GM12878 (cell line): ENCODE measurements around the gene RTN4. TPM values are rescaled to one million over a fixed set of nuclear protein-coding genes. Genes with fewer than 3 reads are reported as not detected.

Experiments
- ATAC-seq: fragments of 200-7000 bp; cut with Tn5 transposase; 3 replicates; pipeline ENCODE4 v1.9.1; 2020; ENCODE audit warnings: mild to moderate bottlenecking, moderate library complexity
- BruUV-seq: library from RNA; stranded (reverse); fragments of 400-500 nt; replicated peaks from 2 replicates; lab custom pipeline; 2021; lab: Mats Ljungman, UMichigan
- CTCF ChIA-PET: fragments of 300-600 bp; sonication (Branson Sonifier 250); formaldehyde crosslinking; extraction: SDS; loops from one replicate; lab custom pipeline; 2021; ENCODE audit warnings: inconsistent platforms; lab: Yijun Ruan, JAX
- POLR2A ChIA-PET: fragments of 350-600 bp; formaldehyde crosslinking; extraction: SDS; loops from one replicate; lab custom pipeline; 2021; ENCODE audit warnings: inconsistent platforms; lab: Charles Lee
- RAD21 ChIA-PET: fragments of 300-600 bp; sonication (Branson Sonifier 250); formaldehyde crosslinking; loops from one replicate; lab custom pipeline; 2023; ENCODE audit warnings: antibody characterized with exemption; ENCODE audit not compliant: unreplicated experiment; lab: Charles Lee
- SMC1A ChIA-PET: fragments of 300-600 bp; sonication (Branson Sonifier 250); formaldehyde crosslinking; loops from one replicate; lab custom pipeline; 2023; ENCODE audit not compliant: unreplicated experiment, uncharacterized antibody; lab: Charles Lee
- DNase-seq: peaks from one replicate; pipeline ENCODE4 v3.0.0-alpha.2; 2011; ENCODE audit warnings: low read depth, low spot score
- FAIRE-seq: peaks from 3 replicates; lab custom pipeline; 2011; peaks lifted over from hg19 to GRCh38; lab: Jason Lieb, UNC
- H2AFZ ChIP-seq: 2 replicates; pipeline ENCODE4 v1.6.0; 2011; ENCODE audit warnings: low read depth, low read length, control low read depth; ENCODE audit not compliant: control insufficient read depth
- H3K27ac ChIP-seq: 2 replicates; pipeline ENCODE4 v1.5.1; 2011; ENCODE audit warnings: control low read depth; ENCODE audit not compliant: control insufficient read depth, insufficient read depth
- H3K27me3 ChIP-seq, 2 experiments: replicated peaks in 1 of 2; 2 replicates each; pipeline versions ENCODE4 v1.6.0 to v1.6.1; 2011; ENCODE audit warnings: low read length in 1 of 2; ENCODE audit not compliant: control insufficient read depth in 2 of 2, insufficient read depth in 2 of 2
- H3K36me3 ChIP-seq, 2 experiments: 2 replicates each; pipeline ENCODE4 v1.5.1; 2011; ENCODE audit warnings: low read length in 1 of 2; ENCODE audit not compliant: control insufficient read depth in 2 of 2, insufficient read depth in 2 of 2
- H3K4me1 ChIP-seq: 2 replicates; pipeline ENCODE4 v1.6.1; 2011; ENCODE audit warnings: mild to moderate bottlenecking, low read length, moderate library complexity, mixed read lengths; ENCODE audit not compliant: control insufficient read depth, insufficient read depth
- H3K4me2 ChIP-seq: 2 replicates; pipeline ENCODE4 v1.6.0; 2011; ENCODE audit warnings: control low read depth; ENCODE audit not compliant: control insufficient read depth, insufficient read depth
- H3K4me3 ChIP-seq: fragments of 200-600 bp; sonication (generic); 2 replicates; pipeline ENCODE4 v1.5.1; 2016
- H3K79me2 ChIP-seq: 2 replicates; pipeline ENCODE4 v1.6.0; 2011; ENCODE audit warnings: low read length; ENCODE audit not compliant: control insufficient read depth, insufficient read depth
- H3K9ac ChIP-seq: 2 replicates; pipeline ENCODE4 v1.8.0; 2011; ENCODE audit warnings: low read length, control low read depth, mixed read lengths; ENCODE audit not compliant: control insufficient read depth, insufficient read depth
- H3K9me3 ChIP-seq: replicated peaks from 3 replicates; pipeline ENCODE4 v1.5.1; 2011; ENCODE audit warnings: mild to moderate bottlenecking, low read length; ENCODE audit not compliant: control insufficient read depth, insufficient read depth
- H4K20me1 ChIP-seq: 2 replicates; pipeline ENCODE4 v1.6.0; 2011; ENCODE audit not compliant: control insufficient read depth, insufficient read depth
- ATF2 ChIP-seq: IDR thresholded peaks from 2 replicates; pipeline ENCODE4 v1.6.1; 2012; ENCODE audit warnings: low read length, inconsistent platforms
- POLR2AphosphoS5 ChIP-seq: IDR thresholded peaks from 2 replicates; pipeline ENCODE4 v1.6.1; 2011; ENCODE audit warnings: mild to moderate bottlenecking, low read length, inconsistent platforms
- RELA ChIP-seq: fragments of 450-650 bp; IDR thresholded peaks from 2 replicates; pipeline ENCODE4 v1.8.0; 2014; ENCODE audit warnings: borderline replicate concordance; ENCODE audit not compliant: partially characterized antibody
- SPI1 ChIP-seq: IDR thresholded peaks from 2 replicates; pipeline ENCODE4 v1.6.1; 2011; ENCODE audit warnings: low read depth, mild to moderate bottlenecking, low read length, moderate library complexity, borderline replicate concordance; ENCODE audit not compliant: insufficient read depth
- WGBS: methylation state at CpG from one replicate; pipeline ENCODE4 v1.1.6; 2016; ENCODE audit warnings: low lambda C conversion rate; ENCODE audit not compliant: insufficient replicate concordance, insufficient coverage; ENCODE audit errors: missing lambda C conversion rate; 5-methylcytosine and 5-hydroxymethylcytosine counted together
- in situ Hi-C: fragments of 300-500 bp; cut with MboI; formaldehyde crosslinking; loops from 9 replicates; pipeline ENCODE4 v1.14.3; 2018; ENCODE audit warnings: mixed read lengths
- intact Hi-C: fragments of 100-400 bp; cut with micrococcal nuclease; formaldehyde crosslinking; loops from one replicate; pipeline ENCODE4 v1.14.2; 2022; ENCODE audit not compliant: unreplicated experiment
- polyA plus RNA-seq, 11 experiments: library from polyadenylated mRNA; depleted of rRNA in 4 of 11; unstranded in 6 of 11; stranded (reverse) in 5 of 11; fragments of >200 nt; fragmentation: Nextera tagmentation in 4 of 11; fragmentation: Illumina TruSeq in 1 of 11; extraction: Ambion mirVana in 4 of 11; extraction: Trizol in 1 of 11; gene quantifications; 1 replicate in 1 of 11; 2 replicates in 10 of 11; pipeline versions ENCODE4 v1.2.1 to v1.2.3, GENCODE V29; 2011 to 2016; ENCODE audit warnings: inconsistent platforms in 2 of 11, missing spikeins in 2 of 11, low read depth in 1 of 11
- total RNA-seq, 4 experiments: library from RNA; depleted of rRNA in 3 of 4; stranded (reverse); fragments of >200 nt in 3 of 4; fragmentation: Illumina TruSeq in 1 of 4; extraction: Trizol in 1 of 4; gene quantifications; 2 replicates each; pipeline versions ENCODE4 v1.2.1 to v1.2.3, GENCODE V29; 2013 to 2021

The RTN4 gene
- total and polyA plus RNA-seq, 10 of the 15 experiments (the other 5 are each of a cell fraction or from before 2014, with no cell fraction given): 56.0 to 133 (median 83.3) TPM

DNA sequence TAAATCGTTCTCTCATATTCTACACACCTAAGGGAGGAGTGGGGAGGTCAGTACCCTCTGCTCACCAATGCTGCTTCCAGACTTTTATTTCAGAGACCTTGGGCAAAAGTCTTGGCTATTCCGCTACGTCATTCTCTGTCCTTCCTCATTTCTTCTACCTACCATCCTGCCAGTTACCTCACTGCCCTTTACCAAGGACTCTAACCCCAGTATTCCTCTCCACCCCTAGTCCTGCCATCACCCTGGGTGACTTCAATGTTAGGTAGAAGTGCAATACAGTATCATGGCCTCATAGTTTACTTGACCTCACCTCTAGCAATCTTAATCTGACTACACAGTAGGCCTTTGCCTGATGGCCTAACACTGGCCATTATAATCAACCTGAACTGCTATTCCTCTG lies 27.8 kb downstream of the RTN4 start:
- peaks cover 44% of the 10 kb centered on the region for H3K79me2 ChIP-seq
- RAD21 ChIA-PET: no interaction called here
- 98% methylated on average over 3 of the region's 3 CpGs for WGBS
- no TSS peak for BruUV-seq
- in situ Hi-C loops (no loop called here), intact Hi-C loops (no loop called here)
- CTCF ChIA-PET: no interaction called here
- H3K4me1 ChIP-seq: peaks cover 26% of the 10 kb centered on the region
- no peaks in the 10 kb centered on the region; the same call in 1 of the 3 replicates for H3K9me3 ChIP-seq
- H3K4me3 ChIP-seq: no peak overlapping the region
- ATAC-seq (no peak), FAIRE-seq (no peak), DNase-seq (no peak)
- SMC1A ChIA-PET: interaction anchor here (1.7 to 3.8 kb wide), 2 partner anchors 11 to 26 kb away, joined by 9 to 20 read pairs; no protein-coding TSS in a partner anchor
- no peaks in the 10 kb centered on the region for H4K20me1 ChIP-seq
- POLR2A ChIA-PET: interaction anchor here (0.9 to 1.0 kb wide), 2 partner anchors 10 to 14 kb away, joined by 3 to 5 read pairs; no protein-coding TSS in a partner anchor
- H3K27me3 ChIP-seq: no peaks in the 10 kb centered on the region
- TF ChIP-seq RELA (no peak), POLR2AphosphoS5 (0 out of 2 replicates have a peak, but pooled peaks have one; percentile 27)
- H3K9ac ChIP-seq: no peak overlapping the region
- no peak overlapping the region for H3K4me2 ChIP-seq
- no peak overlapping the region for H3K27ac ChIP-seq
- peaks cover 0 to 2% of the 10 kb centered on the region in 2 experiments; a peak in 1 of 4 replicates for H3K36me3 ChIP-seq
- no peak overlapping the region for H2AFZ ChIP-seq

- H3K27me3 ChIP-seq: no peaks in the 10 kb centered on the region
- no peak overlapping the region for H3K9ac ChIP-seq
- ChIA-PET SMC1A (interaction anchor here (0.7 to 12.9 kb wide), 9 partner anchors 10 to 191 kb away, joined by 3 to 260 read pairs (median 6); partner anchors contain the start of gene RTN4), CTCF (interaction anchor here (1.0 to 14.8 kb wide), 3 partner anchors 25 to 151 kb away, joined by 3 to 342 read pairs (median 5); no protein-coding TSS in a partner anchor), RAD21 (interaction anchor here (0.9 to 2.7 kb wide), 5 partner anchors 9 to 148 kb away, joined by 4 to 8 read pairs (median 4); no protein-coding TSS in a partner anchor), POLR2A (interaction anchor here (0.6 kb wide), 1 partner anchor 83 kb away, joined by 5 read pairs; no protein-coding TSS in a partner anchor)
- H3K36me3 ChIP-seq: 0 out of 4 replicates have a peak, but pooled peaks cover 0 to 4% of the 10 kb centered on the region in 2 experiments
- 66% methylated on average over 5 of the region's 5 CpGs for WGBS
- in situ Hi-C loops: loop anchor here (5.0 kb wide), 1 partner anchor 148 kb away; no protein-coding TSS in a partner anchor
- no peaks in the 10 kb centered on the region for H4K20me1 ChIP-seq
- H3K4me1 ChIP-seq: peaks cover 5% of the 10 kb centered on the region; the same call in 1 of the 2 replicates
- no peak for DNase-seq
- no peak overlapping the region for H3K27ac ChIP-seq
- H3K4me2 ChIP-seq: no peak overlapping the region
- no TSS peak for BruUV-seq
- H3K9me3 ChIP-seq: no peaks in the 10 kb centered on the region; the same call in none of the 3 replicates
- TF ChIP-seq SPI1 (peak; percentile 62; the same call in 1 of the 2 replicates), ATF2 (no peak)
- H3K79me2 ChIP-seq: peaks cover 46% of the 10 kb centered on the region
- ATAC-seq: peak; percentile 31; the same call in 1 of the 3 replicates
- no peak overlapping the region for H3K4me3 ChIP-seq
- intact Hi-C loops: no loop called here
- FAIRE-seq: no peak
- H2AFZ ChIP-seq: no peak overlapping the region
These were observed 30.6 kb downstream of the RTN4 start for GRCh38 chr2:55019526-55020258.
